Islet precursor cell (in vitro differentiated cells): ENCODE measurements around the gene AK5.
"Not testable (repeated sequence)": the region's sequence is repeated elsewhere in the genome, so short reads cannot be mapped to it uniquely, and the experiment has no call there.

Experiments
- DNase-seq: peaks from one replicate; pipeline ENCODE4 v3.0.0-alpha.2; 2018

AK5 gene

GRCh38 chr1:77406661-77407060 is 124.8 kb downstream of the AK5 start:
- no peak for DNase-seq

- DNase-seq: no peak
Observed at GRCh38 chr1:77407738-77408375, 126.0 kb downstream of the AK5 start.

- not testable (repeated sequence) for DNase-seq
Observed at GRCh38 chr1:77408933-77409332, 127.1 kb downstream of the AK5 start.

GRCh38 chr1:77412069-77412819 is 130.4 kb downstream of the AK5 start:
- DNase-seq: no peak

GRCh38 chr1:77412820-77413530 is 131.2 kb downstream of the AK5 start:
- DNase-seq: no peak

GRCh38 chr1:77413541-77414335 is 131.9 kb downstream of the AK5 start:
- DNase-seq: no peak

GRCh38 chr1:77415579-77415978 is 133.8 kb downstream of the AK5 start:
- no peak for DNase-seq

GRCh38 chr1:77416692-77417450 is 135.1 kb downstream of the AK5 start:
- no peak for DNase-seq

- DNase-seq: not testable (repeated sequence)
Observed at GRCh38 chr1:77418055-77418454, 136.2 kb downstream of the AK5 start.

- DNase-seq: no peak
Observed at GRCh38 chr1:77421504-77422233, 139.8 kb downstream of the AK5 start.

GRCh38 chr1:77424236-77424635 is 142.4 kb downstream of the AK5 start:
- DNase-seq: no peak

- DNase-seq: no peak
Observed at GRCh38 chr1:77428068-77428467, 146.2 kb downstream of the AK5 start.

- DNase-seq: no peak
Observed at GRCh38 chr1:77430966-77431690, 149.3 kb downstream of the AK5 start.

- no peak for DNase-seq
Observed at GRCh38 chr1:77433934-77434333, 152.1 kb downstream of the AK5 start.

GRCh38 chr1:77434967-77435366 is 153.1 kb downstream of the AK5 start:
- no peak for DNase-seq

- DNase-seq: no peak
Observed at GRCh38 chr1:77438236-77438913, 156.6 kb downstream of the AK5 start.

GRCh38 chr1:77446841-77447555 is 165.2 kb downstream of the AK5 start:
- DNase-seq: no peak

- no peak for DNase-seq
Observed at GRCh38 chr1:77447669-77448068, 165.8 kb downstream of the AK5 start.

- no peak for DNase-seq
Observed at GRCh38 chr1:77459881-77460280, 178.1 kb downstream of the AK5 start.

- no peak for DNase-seq
Observed at GRCh38 chr1:77461691-77462090, 179.9 kb downstream of the AK5 start.
